ENCODE results near the gene PRKD2. TPM values are rescaled to one million over a fixed set of nuclear protein-coding genes. Genes with fewer than 3 reads are reported as not detected.

The PRKD2 gene
- total and polyA plus RNA-seq, 10 of the 15 experiments (the other 5 are each of a cell fraction or from before 2014, with no cell fraction given) = 2.3 to 98.8 (median 32.9) TPM

GRCh38 chr19:46719629-46720502, 3.0 kb upstream of the PRKD2 start:
- Histone ChIP-seq H3K36me3 (ENCODE audit: control insufficient read depth in 2 of 2, insufficient read depth in 2 of 2, low read length in 1 of 2) (peaks cover 4 to 39% of the 10 kb centered on the region in 2 experiments; a peak in 3 of 4 replicates), H3K4me1 (ENCODE audit: control insufficient read depth, insufficient read depth, low read length) (peaks cover 30% of the 10 kb centered on the region), H3K4me3 (0 out of 2 replicates have a peak overlapping the region, but pooled peaks have one; percentile 27), H3K27me3 (replicated peaks in 1 of 2; ENCODE audit: control insufficient read depth in 2 of 2, insufficient read depth in 2 of 2, low read length in 1 of 2) (no peaks in the 10 kb centered on the region), H2AFZ (ENCODE audit: control insufficient read depth, low read depth, low read length) (no peak overlapping the region), H4K20me1 (ENCODE audit: control insufficient read depth, insufficient read depth) (no peaks in the 10 kb centered on the region), H3K9ac (ENCODE audit: control insufficient read depth, insufficient read depth, low read length) (no peak overlapping the region), H3K9me3 (replicated peaks; ENCODE audit: control insufficient read depth, insufficient read depth, low read length) (no peaks in the 10 kb centered on the region), H3K27ac (ENCODE audit: control insufficient read depth, insufficient read depth) (peak overlapping the region; percentile 88), H3K79me2 (ENCODE audit: control insufficient read depth, insufficient read depth, low read length) (peaks cover 28% of the 10 kb centered on the region), H3K4me2 (ENCODE audit: control insufficient read depth, insufficient read depth) (peak overlapping the region; percentile 77)
- ATAC-seq (no peak), DNase-seq (ENCODE audit: low read depth, low spot score) (no peak), FAIRE-seq (no peak)
- POLR2A ChIA-PET = no interaction called here
- no TSS peak for BruUV-seq (replicated peaks)
- intact Hi-C loops (cut with micrococcal nuclease; ENCODE audit: unreplicated experiment) (loop anchor here (5.0 kb wide), 1 partner anchor 108 kb away; no protein-coding TSS in a partner anchor), in situ Hi-C loops (cut with MboI) (no loop called here)
- SMC1A ChIA-PET (ENCODE audit: uncharacterized antibody, unreplicated experiment) = no interaction called here
- CTCF ChIA-PET = interaction anchor here (0.7 to 1.8 kb wide), 3 partner anchors 9 to 29 kb away, joined by 3 to 4 read pairs (median 3); no protein-coding TSS in a partner anchor
- RAD21 ChIA-PET (ENCODE audit: unreplicated experiment) = interaction anchor here (2.1 kb wide), 1 partner anchor 58 kb away, joined by 7 read pairs; the partner anchor contains the start of gene DACT3
- 10% methylated on average over 22 of the region's 25 CpGs for WGBS (ENCODE audit: insufficient coverage, insufficient replicate concordance, low lambda C conversion rate, missing lambda C conversion rate)
- TF ChIP-seq MYB (IDR thresholded peaks at IDR 0.05; ENCODE audit: borderline replicate concordance, low read depth, low read length) (no peak), ZNF592 (IDR thresholded peaks at IDR 0.05) (no peak), ATF2 (IDR thresholded peaks at IDR 0.05; ENCODE audit: low read length) (no peak), HDGF (IDR thresholded peaks at IDR 0.05) (no peak), RBBP5 (conservative IDR thresholded peaks at IDR 0.05) (no peak), RELB (IDR thresholded peaks at IDR 0.05; ENCODE audit: low read depth) (no peak), MEF2B (IDR thresholded peaks at IDR 0.05; ENCODE audit: partially characterized antibody, poor library complexity, severe bottlenecking) (no peak), SP1 (IDR thresholded peaks at IDR 0.05; ENCODE audit: low read depth, low read length) (no peak), FOS (IDR thresholded peaks at IDR 0.05; ENCODE audit: borderline replicate concordance, extremely low read depth, insufficient read length) (no peak), HSF1 (IDR thresholded peaks at IDR 0.05; ENCODE audit: low read depth, low read length) (no peak), IRF3 (IDR thresholded peaks at IDR 0.05) (no peak), POLR2AphosphoS5 (IDR thresholded peaks at IDR 0.05; ENCODE audit: low read length) (no peak)

All from GM12878 (cell line).